Dendritic cell treated with granulocyte-macrophage colony-stimulating factor and Interleukin-4, amounts not matched to agents 40 ng/mL and 50 ng/mL, for 4 days (primary cell): ENCODE measurements around the gene ZFHX3.

ENCODE experiments used
- H3K27ac Mint-ChIP-seq: one replicate; pipeline ENCODE4 v1.8.0; 2022; ENCODE audit warnings: mild to moderate bottlenecking, mixed read lengths
- H3K27me3 Mint-ChIP-seq: one replicate; pipeline ENCODE4 v1.8.0; 2022; ENCODE audit warnings: mild to moderate bottlenecking, mixed read lengths
- H3K36me3 Mint-ChIP-seq: one replicate; pipeline ENCODE4 v1.8.0; 2022; ENCODE audit warnings: low read depth, mixed read lengths
- H3K4me1 Mint-ChIP-seq: one replicate; pipeline ENCODE4 v1.8.0; 2022; ENCODE audit warnings: low read depth, mixed read lengths
- H3K4me3 Mint-ChIP-seq: one replicate; pipeline ENCODE4 v1.8.0; 2022; ENCODE audit warnings: mild to moderate bottlenecking, moderate library complexity, mixed read lengths
- H3K9me3 Mint-ChIP-seq: one replicate; pipeline ENCODE4 v1.8.0; 2022; ENCODE audit warnings: mixed read lengths
- intact Hi-C: fragments of 100-400 bp; cut with micrococcal nuclease; formaldehyde crosslinking; loops from one replicate; pipeline ENCODE4 v1.15.0; 2022

The ZFHX3 gene

GRCh38 chr16:73065632-73066330, 17.9 kb upstream of the ZFHX3 start:
- Mint-ChIP-seq H3K9me3 (no peaks in the 10 kb centered on the region), H3K4me3 (peak overlapping the region; percentile 51), H3K36me3 (no peaks in the 10 kb centered on the region), H3K27ac (peak overlapping the region; percentile 97), H3K27me3 (peaks cover 53% of the 10 kb centered on the region), H3K4me1 (peaks cover 85% of the 10 kb centered on the region)
- intact Hi-C loops, result loop anchor here (5.0 kb wide), 1 partner anchor 87 kb away; no protein-coding TSS in a partner anchor

GRCh38 chr16:73064994-73065545, 17.1 kb upstream of the ZFHX3 start:
- Mint-ChIP-seq H3K4me3 (peak overlapping the region; percentile 60), H3K36me3 (no peaks in the 10 kb centered on the region), H3K9me3 (no peaks in the 10 kb centered on the region), H3K4me1 (peaks cover 84% of the 10 kb centered on the region), H3K27ac (peak overlapping the region; percentile 97), H3K27me3 (peaks cover 54% of the 10 kb centered on the region)
- intact Hi-C loops, result loop anchor here (5.0 kb wide), 1 partner anchor 87 kb away; no protein-coding TSS in a partner anchor

GRCh38 chr16:73064212-73064993, 16.5 kb upstream of the ZFHX3 start:
- intact Hi-C loops, result no loop called here
- peaks cover 3% of the 10 kb centered on the region for H3K36me3 Mint-ChIP-seq
- peaks cover 59% of the 10 kb centered on the region for H3K27me3 Mint-ChIP-seq

GRCh38 chr16:73063854-73064211, 15.9 kb upstream of the ZFHX3 start:
- H3K27ac Mint-ChIP-seq, result peak overlapping the region; percentile 97
- H3K27me3 Mint-ChIP-seq, result peaks cover 60% of the 10 kb centered on the region
- intact Hi-C loops, result no loop called here
- peak overlapping the region; percentile 60 for H3K4me3 Mint-ChIP-seq
- H3K36me3 Mint-ChIP-seq, result peaks cover 9% of the 10 kb centered on the region
- H3K9me3 Mint-ChIP-seq, result no peaks in the 10 kb centered on the region
- H3K4me1 Mint-ChIP-seq, result peaks cover 84% of the 10 kb centered on the region

More at GRCh38 chr16:73064212-73064993, 16.5 kb upstream of the ZFHX3 start:
- Mint-ChIP-seq H3K4me3 (peak overlapping the region; percentile 60), H3K4me1 (peaks cover 84% of the 10 kb centered on the region), H3K27ac (peak overlapping the region; percentile 97), H3K9me3 (no peaks in the 10 kb centered on the region)

GRCh38 chr16:73062743-73063733, 15.1 kb upstream of the ZFHX3 start:
- Mint-ChIP-seq H3K27ac (no peak overlapping the region), H3K36me3 (peaks cover 10% of the 10 kb centered on the region), H3K4me1 (peaks cover 77% of the 10 kb centered on the region), H3K4me3 (peak overlapping the region; percentile 40), H3K27me3 (peaks cover 60% of the 10 kb centered on the region), H3K9me3 (no peaks in the 10 kb centered on the region)
- intact Hi-C loops, result no loop called here

- Mint-ChIP-seq H3K36me3 (peaks cover 16% of the 10 kb centered on the region), H3K27me3 (peaks cover 60% of the 10 kb centered on the region), H3K4me3 (peak overlapping the region; percentile 23), H3K9me3 (no peaks in the 10 kb centered on the region), H3K4me1 (peaks cover 68% of the 10 kb centered on the region), H3K27ac (no peak overlapping the region)
- intact Hi-C loops, result no loop called here
Observed at GRCh38 chr16:73062001-73062616, 14.2 kb upstream of the ZFHX3 start.

GRCh38 chr16:73060892-73061490, 13.1 kb upstream of the ZFHX3 start:
- peaks cover 17% of the 10 kb centered on the region for H3K36me3 Mint-ChIP-seq
- no peak overlapping the region for H3K4me3 Mint-ChIP-seq
- H3K4me1 Mint-ChIP-seq, result peaks cover 65% of the 10 kb centered on the region
- intact Hi-C loops, result no loop called here
- peaks cover 57% of the 10 kb centered on the region for H3K27me3 Mint-ChIP-seq
- H3K9me3 Mint-ChIP-seq, result no peaks in the 10 kb centered on the region
- no peak overlapping the region for H3K27ac Mint-ChIP-seq

GRCh38 chr16:73059779-73060615, 12.1 kb upstream of the ZFHX3 start:
- peaks cover 17% of the 10 kb centered on the region for H3K36me3 Mint-ChIP-seq
- peak overlapping the region; percentile 92 for H3K27ac Mint-ChIP-seq
- peaks cover 48% of the 10 kb centered on the region for H3K27me3 Mint-ChIP-seq
- no peaks in the 10 kb centered on the region for H3K9me3 Mint-ChIP-seq
- intact Hi-C loops, result loop anchor here (10.0 kb wide), 2 partner anchors 125 to 395 kb away; no protein-coding TSS in a partner anchor
- peak overlapping the region; percentile 90 for H3K4me3 Mint-ChIP-seq
- H3K4me1 Mint-ChIP-seq, result peaks cover 65% of the 10 kb centered on the region

GRCh38 chr16:73058616-73059409, 10.9 kb upstream of the ZFHX3 start:
- peaks cover 17% of the 10 kb centered on the region for H3K36me3 Mint-ChIP-seq
- no peaks in the 10 kb centered on the region for H3K9me3 Mint-ChIP-seq
- H3K27me3 Mint-ChIP-seq, result peaks cover 42% of the 10 kb centered on the region
- peak overlapping the region; percentile 90 for H3K4me3 Mint-ChIP-seq
- H3K4me1 Mint-ChIP-seq, result peaks cover 63% of the 10 kb centered on the region
- intact Hi-C loops, result loop anchor here (10.0 kb wide), 2 partner anchors 124 to 394 kb away; no protein-coding TSS in a partner anchor
- peak overlapping the region; percentile 92 for H3K27ac Mint-ChIP-seq

- intact Hi-C loops, result loop anchor here (10.0 kb wide), 2 partner anchors 123 to 393 kb away; no protein-coding TSS in a partner anchor
- Mint-ChIP-seq H3K4me1 (peaks cover 57% of the 10 kb centered on the region), H3K36me3 (peaks cover 22% of the 10 kb centered on the region), H3K27ac (peak overlapping the region; percentile 92), H3K9me3 (no peaks in the 10 kb centered on the region), H3K4me3 (peak overlapping the region; percentile 90), H3K27me3 (peaks cover 40% of the 10 kb centered on the region)
Observed at GRCh38 chr16:73058221-73058615, 10.3 kb upstream of the ZFHX3 start.
